Measurements from ENCODE around the gene CLCNKA. TPM values are rescaled to one million over a fixed set of nuclear protein-coding genes. Genes with fewer than 3 reads are reported as not detected.
"Not testable (repeated sequence)": the region's sequence is repeated elsewhere in the genome, so short reads cannot be mapped to it uniquely, and the experiment has no call there.

Gene CLCNKA
- total RNA-seq = 0.19 TPM
- long read RNA-seq = 0 reads

- DNase-seq (ENCODE audit: missing footprints) (peak; percentile 44), ATAC-seq (no peak)
- intact Hi-C loops (cut with DNase I) = no loop called here
Observed at GRCh38 chr1:16021681-16022080, at the start of gene CLCNKA. Gene CLCNKA (plus strand): TSS chr1:16022036. CDS start chr1:16022620, 584 bp downstream.

- intact Hi-C loops (cut with DNase I) = no loop called here
- DNase-seq (ENCODE audit: missing footprints) (no peak), ATAC-seq (no peak)
Observed at GRCh38 chr1:15972409-15972808, 49.4 kb upstream of the CLCNKA start.

GRCh38 chr1:15973772-15974171, 48.1 kb upstream of the CLCNKA start:
- no peak for ATAC-seq
- DNase-seq (ENCODE audit: missing footprints) = no peak
- intact Hi-C loops (cut with DNase I) = no loop called here

GRCh38 chr1:15974855-15975254, 47.0 kb upstream of the CLCNKA start:
- no peak for ATAC-seq
- DNase-seq (ENCODE audit: missing footprints) = no peak

GRCh38 chr1:15975358-15975804, 46.5 kb upstream of the CLCNKA start:
- peak; percentile 81 for DNase-seq (ENCODE audit: missing footprints)
- peak; percentile 77 for ATAC-seq
- intact Hi-C loops (cut with DNase I) = no loop called here

More at GRCh38 chr1:15974855-15975254, 47.0 kb upstream of the CLCNKA start:
- intact Hi-C loops (cut with DNase I) = no loop called here

GRCh38 chr1:15975805-15976680, 45.8 kb upstream of the CLCNKA start, which contains the start of gene ZBTB17:
Gene ZBTB17 (minus strand): TSS chr1:15976101. CDS start chr1:15948495, 27,606 bp downstream.
- intact Hi-C loops (cut with DNase I) = no loop called here
- ATAC-seq (peak; percentile 98), DNase-seq (ENCODE audit: missing footprints) (peak; percentile 98)

GRCh38 chr1:15977947-15978346, 43.9 kb upstream of the CLCNKA start:
- DNase-seq (ENCODE audit: missing footprints); intact Hi-C loops (cut with DNase I); ATAC-seq: not testable (repeated sequence)

GRCh38 chr1:15981679-15982078, 40.2 kb upstream of the CLCNKA start:
- DNase-seq (ENCODE audit: missing footprints) (no peak), ATAC-seq (no peak)
- intact Hi-C loops (cut with DNase I) = no loop called here

GRCh38 chr1:15983275-15983674, 38.6 kb upstream of the CLCNKA start:
- DNase-seq (ENCODE audit: missing footprints) (no peak), ATAC-seq (no peak)
- intact Hi-C loops (cut with DNase I) = no loop called here

GRCh38 chr1:15985611-15986297, 36.1 kb upstream of the CLCNKA start:
- DNase-seq (ENCODE audit: missing footprints) (no peak), ATAC-seq (no peak)
- intact Hi-C loops (cut with DNase I) = no loop called here

GRCh38 chr1:15988856-15989736, 32.7 kb upstream of the CLCNKA start:
- DNase-seq (ENCODE audit: missing footprints) = no peak
- intact Hi-C loops (cut with DNase I) = no loop called here
- no peak for ATAC-seq

DNA sequence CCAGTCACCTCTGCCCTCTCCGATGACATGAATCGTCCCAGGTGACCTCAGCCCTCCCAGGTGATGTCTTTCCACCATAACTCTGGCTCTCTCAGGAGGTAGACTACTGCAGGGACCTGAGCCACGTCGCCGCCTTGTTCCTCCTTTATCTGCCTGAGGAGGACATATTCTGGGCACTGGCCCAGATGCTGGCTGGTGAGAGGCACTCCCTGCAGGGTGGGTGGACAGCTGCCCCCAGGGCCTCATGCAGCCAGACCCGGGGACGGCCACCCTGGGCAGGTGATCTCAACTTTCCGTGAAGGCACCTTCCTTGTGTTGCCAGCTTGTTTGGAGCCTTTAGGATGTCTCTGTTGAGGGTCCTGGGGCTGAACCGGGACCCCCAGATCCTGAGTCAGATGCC, 32.1 kb upstream of the CLCNKA start:
- no peak for DNase-seq (ENCODE audit: missing footprints)
- intact Hi-C loops (cut with DNase I) = loop anchor here (5.0 kb wide), 1 partner anchor 197 kb away; no protein-coding TSS in a partner anchor
- ATAC-seq = no peak

DNA sequence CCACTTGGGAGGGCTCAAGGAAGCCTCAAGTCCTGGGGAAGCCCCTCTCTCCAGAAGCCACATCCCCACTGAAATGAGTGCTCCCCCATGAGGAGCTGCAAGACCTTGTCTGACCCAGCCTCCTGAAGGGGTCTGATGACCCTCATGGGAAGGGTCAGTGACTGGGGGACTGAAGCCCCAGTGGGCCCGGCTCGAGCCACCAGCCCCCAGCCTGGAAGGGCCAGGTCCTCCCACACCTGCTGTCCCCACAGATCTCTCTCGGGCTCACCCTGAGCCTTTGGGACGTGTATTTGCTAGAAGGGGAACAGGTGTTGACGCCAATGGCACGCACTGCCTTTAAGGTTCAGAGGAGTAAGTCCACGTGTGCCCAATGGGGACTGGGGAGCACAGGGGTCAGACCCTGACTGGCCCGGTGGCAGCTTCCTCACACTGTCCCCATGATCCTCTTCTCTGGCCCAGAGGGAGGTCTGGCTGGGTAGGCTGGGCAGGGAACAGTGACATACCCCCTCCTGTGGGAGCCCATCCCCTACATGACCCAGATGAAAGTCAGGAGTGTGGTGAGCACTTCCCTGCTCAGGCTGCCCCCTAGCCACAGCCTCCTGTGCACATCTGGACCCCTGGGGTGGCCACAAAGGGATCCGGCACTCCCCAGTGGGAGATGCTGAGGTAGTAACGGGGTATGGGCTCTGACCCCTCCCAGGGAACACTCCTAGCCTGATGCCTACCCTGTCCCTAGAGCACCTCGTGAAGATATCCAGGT, 30.2 kb upstream of the CLCNKA start:
- intact Hi-C loops (cut with DNase I) = loop anchor here (5.0 kb wide), 1 partner anchor 199 kb away; no protein-coding TSS in a partner anchor
- no peak for ATAC-seq
- DNase-seq (ENCODE audit: missing footprints) = no peak

DNA sequence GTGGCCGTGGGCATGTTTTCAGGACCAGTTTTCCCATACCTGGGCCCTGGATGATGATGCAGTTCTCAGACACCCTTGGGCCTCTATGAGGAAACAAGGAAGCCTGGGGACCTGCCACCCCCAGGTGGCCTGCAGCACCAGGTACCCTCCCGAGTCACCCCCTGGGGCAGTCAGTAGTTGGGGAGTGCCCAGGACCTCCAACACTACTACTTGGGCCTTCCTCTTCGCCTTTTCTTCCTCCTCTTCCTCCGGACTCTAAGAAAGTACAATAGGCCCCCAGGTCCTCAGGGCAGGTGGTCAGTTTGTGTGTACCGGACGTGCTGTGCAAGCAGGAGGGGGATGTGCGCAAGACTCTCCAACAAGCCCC, 29.7 kb upstream of the CLCNKA start:
- no peak for ATAC-seq
- DNase-seq (ENCODE audit: missing footprints) = no peak
- intact Hi-C loops (cut with DNase I) = loop anchor here (5.0 kb wide), 1 partner anchor 200 kb away; no protein-coding TSS in a partner anchor

GRCh38 chr1:15992582-15993500, 29.0 kb upstream of the CLCNKA start:
- no peak for ATAC-seq
- DNase-seq (ENCODE audit: missing footprints) = no peak
- intact Hi-C loops (cut with DNase I) = loop anchor here (5.0 kb wide), 1 partner anchor 201 kb away; no protein-coding TSS in a partner anchor

DNA sequence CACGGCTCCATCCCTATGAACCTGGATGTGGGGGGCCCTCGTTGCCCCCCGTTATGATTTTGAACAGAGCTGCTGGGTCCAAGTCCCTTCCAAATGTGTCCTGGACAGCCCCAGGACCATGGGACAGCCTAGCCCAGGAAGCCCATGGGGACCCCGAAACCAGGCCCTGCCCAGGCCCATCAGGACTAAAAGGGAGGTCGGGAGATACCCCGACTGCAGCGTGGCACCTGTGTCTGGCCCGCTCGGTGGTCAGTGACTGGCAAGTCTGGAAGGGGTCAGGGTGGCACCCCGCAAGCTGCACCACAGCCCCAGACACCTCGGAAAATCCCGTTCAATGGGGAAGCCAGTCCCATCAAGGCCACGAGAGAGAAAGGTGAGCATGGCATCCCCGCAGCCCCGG, 28.2 kb upstream of the CLCNKA start:
- ATAC-seq = no peak
- no peak for DNase-seq (ENCODE audit: missing footprints)
- intact Hi-C loops (cut with DNase I) = loop anchor here (2.0 to 5.0 kb wide), 2 partner anchors 177 to 201 kb away; no protein-coding TSS in a partner anchor

- intact Hi-C loops (cut with DNase I) = loop anchor here (2.0 to 5.0 kb wide), 2 partner anchors 177 to 202 kb away; no protein-coding TSS in a partner anchor
- no peak for DNase-seq (ENCODE audit: missing footprints)
- ATAC-seq = no peak
Observed at GRCh38 chr1:15994081-15994480, 27.8 kb upstream of the CLCNKA start.
